Mesenteric fat pad (tissue), 1 donor: ENCODE measurements around the gene AAGAB. TPM values are rescaled to one million over a fixed set of nuclear protein-coding genes. Genes with fewer than 3 reads are reported as not detected.
"Not testable (repeated sequence)": the region's sequence is repeated elsewhere in the genome, so short reads cannot be mapped to it uniquely, and the experiment has no call there.

Experiments
- DNase-seq: peaks from one replicate; pipeline ENCODE4 v3.0.0-alpha.2; 2020; ENCODE audit warnings: low spot score
- total RNA-seq: library from RNA; stranded (reverse); fragmentation: NEBNext Ultra II Directional; extraction: Animal tissue kit (Norgen Biotek cat#: 25700); gene quantifications from one replicate; pipeline ENCODE4 v1.2.1, GENCODE V29; 2021
- donor health status: DM: yes; HTN: yes; CAD: no.

The AAGAB gene
- total RNA-seq, 1 donor from 2014 or later: 26.1 TPM

GRCh38 chr15:67253549-67254237 is 768 bp downstream of the AAGAB start:
- DNase-seq: no peak

GRCh38 chr15:67253101-67253500 is 1.4 kb downstream of the AAGAB start:
- DNase-seq: no peak

- DNase-seq: no peak
Measured at GRCh38 chr15:67251318-67251717, 3.1 kb downstream of the AAGAB start.

GRCh38 chr15:67249830-67250229 is 4.6 kb downstream of the AAGAB start:
- no peak for DNase-seq

- no peak for DNase-seq
Measured at GRCh38 chr15:67248011-67248505, 6.4 kb downstream of the AAGAB start.

GRCh38 chr15:67246606-67247005 is 7.9 kb downstream of the AAGAB start:
- not testable (repeated sequence) for DNase-seq

- DNase-seq: no peak
Measured at GRCh38 chr15:67244971-67245478, 9.4 kb downstream of the AAGAB start.

- DNase-seq: no peak
Measured at GRCh38 chr15:67242708-67243111, 11.8 kb downstream of the AAGAB start.

GRCh38 chr15:67241132-67241855 is 13.2 kb downstream of the AAGAB start:
- no peak for DNase-seq

GRCh38 chr15:67240235-67241131 is 14.0 kb downstream of the AAGAB start:
- DNase-seq: no peak

GRCh38 chr15:67232591-67232990 is 21.9 kb downstream of the AAGAB start:
- no peak for DNase-seq

GRCh38 chr15:67230504-67230903 is 24.0 kb downstream of the AAGAB start:
- no peak for DNase-seq

- no peak for DNase-seq
Measured at GRCh38 chr15:67228286-67228685, 26.2 kb downstream of the AAGAB start.

- no peak for DNase-seq
Measured at GRCh38 chr15:67227846-67228245, 26.6 kb downstream of the AAGAB start.

- no peak for DNase-seq
Measured at GRCh38 chr15:67227431-67227830, 27.0 kb downstream of the AAGAB start.

- no peak for DNase-seq
Measured at GRCh38 chr15:67225336-67225735, 29.1 kb downstream of the AAGAB start.

GRCh38 chr15:67224889-67225288 is 29.6 kb downstream of the AAGAB start:
- no peak for DNase-seq

GRCh38 chr15:67219288-67219687 is 35.2 kb downstream of the AAGAB start:
- DNase-seq: no peak

GRCh38 chr15:67218428-67218827 is 36.0 kb downstream of the AAGAB start:
- no peak for DNase-seq

GRCh38 chr15:67216859-67217258 is 37.6 kb downstream of the AAGAB start:
- DNase-seq: no peak

- no peak for DNase-seq
Measured at GRCh38 chr15:67215102-67215501, 39.4 kb downstream of the AAGAB start.
